Cerebellar cortex (tissue), 1 donor: Measurements from ENCODE around the gene OCA2.

Source experiments
- DNase-seq: peaks from one replicate; pipeline ENCODE4 v3.0.0-alpha.2; 2015; ENCODE audit warnings: low spot score

OCA2 gene

GRCh38 chr15:28120359-28120640, 21.2 kb upstream of the OCA2 start:
- DNase-seq = no peak

- DNase-seq = no peak
Measured at GRCh38 chr15:28118531-28118930, 19.4 kb upstream of the OCA2 start.

GRCh38 chr15:28118083-28118482, 19.0 kb upstream of the OCA2 start:
- DNase-seq = no peak

DNA sequence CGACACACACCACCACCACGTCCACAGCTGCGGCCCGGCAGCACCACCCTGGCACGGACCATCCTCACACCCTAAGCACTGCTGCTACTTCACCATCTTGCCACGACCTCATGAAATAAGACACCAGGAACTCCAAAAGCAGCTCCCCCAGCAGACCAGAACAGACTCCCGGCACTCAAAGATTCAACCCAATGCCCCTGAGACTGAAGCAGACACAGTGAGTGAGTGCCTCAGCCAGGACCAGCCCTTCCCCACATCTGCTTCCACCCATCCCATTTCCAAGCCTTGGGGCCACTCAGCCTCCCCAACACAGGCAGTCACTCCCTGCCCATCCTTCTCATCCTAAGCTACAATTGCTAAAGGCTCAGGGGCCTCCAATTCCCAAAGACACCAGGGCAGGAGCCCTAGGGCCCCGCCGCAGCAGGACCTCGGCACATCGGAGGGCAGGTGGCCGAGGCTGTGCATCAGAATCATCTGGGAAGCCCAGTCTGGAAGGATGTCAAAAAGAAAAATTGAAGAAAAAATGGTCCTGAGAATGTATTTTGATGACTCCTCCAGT, 18.4 kb upstream of the OCA2 start:
- DNase-seq = no peak

DNA sequence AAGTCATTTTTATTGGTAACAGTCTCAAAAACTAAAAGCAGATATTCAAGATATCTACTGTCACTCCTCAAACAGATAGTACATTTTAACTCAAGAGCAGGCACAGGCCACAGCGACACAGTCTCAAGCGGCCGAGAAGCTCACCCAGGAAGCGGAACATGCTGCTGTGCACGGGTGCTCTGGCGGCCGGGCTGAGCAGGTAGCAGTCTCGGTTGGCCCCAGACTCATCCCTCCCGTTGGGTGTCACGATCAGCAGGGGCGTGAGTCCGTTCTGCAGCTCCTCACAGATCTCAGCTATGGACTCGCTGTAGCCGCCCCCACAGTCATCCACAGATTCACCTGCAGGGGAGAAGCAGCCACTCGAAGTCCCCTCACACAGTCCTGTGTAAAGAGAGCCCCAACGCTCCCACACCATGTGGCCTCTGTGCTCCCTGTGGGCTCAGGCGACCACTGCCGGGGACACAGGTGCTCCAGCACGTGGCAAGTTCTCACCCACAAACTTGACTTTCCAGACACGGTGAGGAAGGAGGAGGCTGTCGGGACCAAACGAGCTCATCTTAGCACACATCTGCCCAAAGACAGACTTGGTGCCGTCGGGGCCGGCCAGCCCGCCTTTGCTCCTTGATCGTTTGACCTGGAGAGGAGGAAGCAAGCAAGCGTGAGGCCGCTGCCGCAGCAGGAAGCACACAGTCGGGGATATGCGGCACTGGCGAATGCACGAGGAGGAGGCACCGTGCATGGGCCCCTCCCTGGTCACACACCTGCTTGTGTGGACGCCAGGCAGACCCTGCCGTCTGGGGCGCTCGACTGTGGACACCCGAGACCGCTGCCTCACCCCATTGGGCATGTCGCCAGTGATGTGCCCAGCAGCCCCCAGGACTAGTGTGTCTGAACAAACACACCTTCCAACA, 17.7 kb upstream of the OCA2 start:
- no peak for DNase-seq

DNA sequence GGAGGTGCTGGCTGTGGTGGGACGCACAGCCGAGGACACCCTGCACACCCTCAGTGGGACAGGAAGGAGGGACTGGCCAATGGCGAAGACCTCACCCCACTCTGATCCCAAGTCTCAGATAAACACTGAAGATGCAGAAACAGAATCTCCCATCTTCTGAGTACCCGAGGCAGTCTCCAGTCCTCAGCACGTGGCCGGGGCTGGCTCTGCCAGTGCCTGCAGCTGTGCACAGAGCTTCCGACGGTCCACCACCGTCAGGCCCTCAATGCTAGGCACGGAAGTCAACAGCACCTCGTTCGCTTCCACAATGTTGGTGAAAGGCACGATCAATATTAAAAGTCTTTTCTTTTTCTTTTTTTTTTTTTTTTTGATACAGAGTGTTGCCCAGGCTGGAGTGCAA, 16.8 kb upstream of the OCA2 start:
- no peak for DNase-seq

DNA sequence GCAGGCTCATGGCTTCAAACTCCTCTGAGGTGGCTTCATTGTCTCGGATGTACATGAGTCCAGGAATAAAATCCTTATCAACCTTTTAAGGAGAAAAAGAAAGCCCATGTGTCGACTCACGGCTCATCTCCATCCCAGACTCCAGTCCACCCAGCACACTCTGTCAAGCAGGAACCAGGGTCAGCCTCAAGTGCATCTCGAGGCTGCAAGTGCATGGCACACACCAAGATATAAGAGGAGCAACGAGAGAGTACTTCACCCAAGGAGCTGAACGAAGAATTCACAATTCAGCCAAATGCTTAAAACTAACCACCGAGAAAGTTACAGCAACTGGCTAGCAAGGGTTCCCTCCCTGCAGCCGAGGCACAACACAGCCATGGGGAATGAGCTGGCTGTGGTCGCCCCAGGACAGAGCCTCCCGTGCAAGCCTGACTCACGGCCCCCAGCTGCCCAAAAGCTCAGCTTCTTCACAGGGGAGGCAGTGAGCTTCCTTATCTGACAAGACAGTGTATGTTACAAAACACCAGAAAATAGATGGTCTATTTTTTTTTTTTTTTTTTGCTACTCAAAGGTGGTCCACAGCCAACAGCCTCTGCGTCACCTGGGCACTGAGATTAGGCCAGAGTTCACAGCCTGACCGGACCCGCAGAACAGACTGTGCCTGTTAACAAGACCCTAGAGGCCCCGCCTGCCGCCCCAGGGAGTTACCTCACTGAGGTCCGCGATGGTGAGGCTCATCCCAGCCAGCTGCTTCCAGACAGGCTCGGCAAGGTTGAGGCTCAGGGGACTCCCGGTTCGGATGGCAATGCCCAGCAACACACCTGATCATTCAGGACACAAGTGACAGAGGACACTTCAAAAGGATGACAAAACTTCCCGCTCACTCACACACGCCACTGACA, 15.9 kb upstream of the OCA2 start:
- no peak for DNase-seq

DNA sequence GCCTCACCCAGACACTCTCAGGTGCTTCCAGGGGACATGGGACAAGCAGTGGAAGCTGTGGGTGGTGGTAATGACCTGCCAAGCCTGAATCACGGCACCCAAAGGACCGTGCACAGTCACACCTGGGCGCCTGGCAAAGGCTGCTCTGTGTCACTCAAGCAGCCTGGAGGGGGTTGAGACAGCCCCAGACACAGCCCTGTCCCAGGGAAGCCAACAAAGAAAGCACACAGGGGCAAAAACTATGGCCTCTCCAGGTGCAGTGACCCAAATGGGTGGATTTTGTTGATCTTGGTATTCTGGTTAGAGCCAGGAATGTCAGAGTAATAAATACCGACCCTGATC, 15.0 kb upstream of the OCA2 start:
- no peak for DNase-seq

GRCh38 chr15:28113394-28114113, 14.4 kb upstream of the OCA2 start:
- peak; percentile 79 for DNase-seq

GRCh38 chr15:28112962-28113361, 13.8 kb upstream of the OCA2 start:
- DNase-seq = no peak

- no peak for DNase-seq
Measured at GRCh38 chr15:28112101-28112760, 13.1 kb upstream of the OCA2 start.

DNA sequence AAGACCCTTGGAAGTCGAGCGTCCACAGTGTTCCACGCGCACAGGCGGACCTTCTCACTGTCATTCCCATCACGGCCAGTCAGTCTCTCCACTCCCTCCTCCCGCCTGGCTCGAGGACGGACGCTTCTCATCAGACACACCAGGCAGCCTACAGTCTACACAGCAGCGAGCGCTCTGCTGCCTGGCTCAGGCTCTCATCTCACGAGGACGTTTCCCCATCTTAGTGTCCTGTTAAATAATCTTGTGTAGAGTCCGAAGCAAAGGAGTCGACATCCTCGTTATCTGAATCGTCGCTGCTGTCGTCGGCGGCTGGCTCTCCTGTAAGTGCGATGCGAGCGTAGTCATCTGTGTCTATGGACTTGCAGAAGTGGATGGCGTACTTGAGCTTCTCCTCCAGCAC, 12.4 kb upstream of the OCA2 start:
- no peak for DNase-seq

DNA sequence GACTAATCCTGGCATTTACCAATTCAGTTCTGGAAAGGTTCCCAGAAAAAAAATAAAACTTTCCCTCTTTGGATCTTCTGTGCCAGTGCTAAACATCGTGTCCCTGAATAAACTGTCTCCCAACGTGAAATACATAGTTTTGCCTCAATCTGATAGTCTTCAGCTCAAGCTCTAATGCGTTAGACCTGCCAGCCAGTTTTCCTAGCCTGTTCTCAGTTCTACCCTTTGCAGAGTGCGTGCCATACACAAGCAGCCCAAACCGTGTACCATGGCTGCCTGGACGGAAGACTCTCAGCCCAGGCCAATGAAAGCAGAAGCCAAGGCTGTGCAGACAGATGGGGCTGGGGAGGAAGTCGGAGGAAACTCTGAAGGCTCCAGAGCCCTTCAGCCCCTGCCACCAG, 11.4 kb upstream of the OCA2 start:
- DNase-seq = peak; percentile 81

DNA sequence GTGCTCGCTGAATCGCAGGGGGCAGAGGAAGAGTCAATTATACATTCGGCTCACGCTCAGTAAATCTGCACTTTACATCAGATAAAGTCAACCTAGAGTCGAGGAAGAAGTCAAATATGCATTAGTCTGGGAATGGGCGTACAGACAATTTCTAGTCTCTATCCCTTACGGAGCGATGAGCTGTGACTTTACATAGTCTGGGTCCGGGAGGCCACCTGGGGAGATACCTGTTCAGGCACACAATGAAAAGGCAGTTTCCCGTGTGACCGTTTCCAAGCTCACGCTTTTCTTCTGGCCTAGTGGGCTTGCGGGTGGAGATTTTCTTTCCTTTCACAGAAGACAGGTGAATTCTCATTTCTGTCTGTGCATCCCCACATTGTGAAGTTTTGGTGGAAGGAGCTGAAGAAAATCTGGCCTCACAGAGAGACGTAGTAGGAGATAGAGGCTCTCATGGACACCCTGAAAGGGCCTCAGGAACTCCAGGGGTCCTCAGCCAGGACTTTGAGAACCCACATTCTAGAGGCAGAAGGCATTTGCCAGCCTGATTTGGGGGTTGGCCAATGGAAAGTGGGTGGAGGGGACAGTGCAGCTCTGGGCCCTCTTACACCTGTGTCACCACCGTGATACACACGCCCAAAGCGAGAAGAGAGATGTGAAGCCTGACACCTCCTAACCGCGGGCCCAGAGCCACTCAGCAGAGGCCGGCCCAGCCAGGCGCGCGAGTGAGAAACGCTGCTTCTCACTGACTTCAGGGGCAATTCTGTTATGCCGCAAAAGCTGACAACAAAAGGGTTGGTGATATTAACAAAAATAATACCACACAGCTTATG, 10.7 kb upstream of the OCA2 start:
- no peak for DNase-seq

DNA sequence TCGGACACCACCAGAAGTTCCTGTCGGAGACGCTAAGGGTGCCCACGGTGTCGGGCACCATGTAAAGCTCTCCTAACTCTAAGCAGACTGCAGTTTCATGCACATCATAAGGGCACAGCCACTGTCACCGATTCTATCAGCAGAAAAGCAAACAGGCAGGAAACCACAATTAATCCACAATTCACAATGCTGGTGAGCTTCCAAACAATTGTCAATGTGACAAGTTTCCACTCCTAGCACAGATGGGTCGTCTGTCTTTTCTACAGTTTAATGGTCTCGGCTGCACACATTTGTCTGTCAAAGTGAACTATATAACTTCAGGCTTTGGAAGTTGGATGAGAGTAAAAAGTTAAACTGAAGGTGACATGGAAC, 8.8 kb upstream of the OCA2 start:
- no peak for DNase-seq

DNA sequence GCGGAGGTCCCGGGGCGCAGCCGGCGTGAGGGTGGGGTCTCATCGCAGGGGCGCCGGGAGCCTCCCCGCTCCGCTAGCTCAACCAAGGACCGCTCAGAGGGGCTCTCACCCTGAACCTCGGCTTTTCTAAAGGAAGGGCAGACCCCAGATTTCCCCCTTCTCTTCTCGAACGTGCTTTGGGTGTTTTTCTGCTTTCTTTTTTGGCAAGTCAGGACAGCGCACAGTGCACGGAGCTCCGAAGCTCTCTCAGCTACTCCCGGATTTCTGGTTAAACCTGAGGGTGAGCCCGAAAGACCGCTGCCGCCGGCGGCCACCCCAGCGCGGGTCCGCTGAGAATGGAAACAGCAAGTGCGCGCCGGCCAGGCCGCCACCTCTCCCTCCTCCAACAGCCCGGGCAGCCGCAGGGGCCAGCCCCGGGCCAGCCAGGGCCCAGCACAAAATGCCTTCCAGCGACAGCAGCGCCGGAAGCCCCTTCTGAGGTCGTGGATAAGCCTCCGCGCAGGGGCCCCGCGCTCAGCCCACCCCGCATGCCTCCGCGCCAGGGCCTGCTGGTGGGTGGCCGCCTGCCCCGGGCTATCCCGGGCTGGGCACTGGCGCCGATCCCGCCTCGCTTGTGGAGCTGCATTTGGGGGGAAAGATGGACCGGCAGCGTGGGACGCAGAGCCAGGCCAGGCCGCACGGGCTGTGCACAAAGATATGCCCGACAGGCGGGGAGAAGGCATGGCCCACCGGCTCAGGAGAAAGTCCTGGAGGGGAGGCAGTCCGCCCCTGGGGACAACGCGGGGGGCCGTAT, 8.2 kb upstream of the OCA2 start:
- DNase-seq = no peak

GRCh38 chr15:28106294-28107110, 7.4 kb upstream of the OCA2 start:
- no peak for DNase-seq

GRCh38 chr15:28105793-28106192, 6.7 kb upstream of the OCA2 start:
- DNase-seq = no peak

GRCh38 chr15:28105224-28105791, 6.2 kb upstream of the OCA2 start:
- DNase-seq = no peak
